Bronchial epithelial cell (primary cell): Measurements from ENCODE around the gene TAF11L3. TPM values are rescaled to one million over a fixed set of nuclear protein-coding genes. Genes with fewer than 3 reads are reported as not detected.
A peak's percentile ranks its signal among the peaks of the same experiment; 100 is the strongest.
"Not testable (repeated sequence)": the region's sequence is repeated elsewhere in the genome, so short reads cannot be mapped to it uniquely, and the experiment has no call there.

Experiments
- DNase-seq: peaks from one replicate; pipeline ENCODE4 v3.0.0-alpha.2; 2010; ENCODE audit warnings: low read depth
- FAIRE-seq: peaks from 2 replicates; lab custom pipeline; 2011; peaks lifted over from hg19 to GRCh38; lab: Jason Lieb, UNC
- H3K27me3 ChIP-seq: 2 replicates; pipeline ENCODE4 v1.5.1; 2011; ENCODE audit warnings: low read length; ENCODE audit not compliant: control insufficient read depth, insufficient read depth
- H3K36me3 ChIP-seq: 2 replicates; pipeline ENCODE4 v1.5.1; 2011; ENCODE audit warnings: low read length; ENCODE audit not compliant: control insufficient read depth, insufficient read depth
- H3K4me3 ChIP-seq: 2 replicates; pipeline ENCODE4 v1.5.1; 2011; ENCODE audit warnings: mild to moderate bottlenecking, low read depth, low read length, control low read depth
- total RNA-seq: library from RNA; depleted of rRNA; stranded (reverse); fragments of >200 nt; gene quantifications from 2 replicates; pipeline ENCODE4 v1.2.1, GENCODE V29; 2014
- TF ChIP-seq, protein P1 (sequence below): IDR thresholded peaks from 2 replicates; pipeline ENCODE4 v1.5.1; 2011; ENCODE audit warnings: mild to moderate bottlenecking, moderate library complexity, low read length, control low read depth, inconsistent platforms; ENCODE audit not compliant: insufficient read depth, severe bottlenecking

TAF11L3 gene
- total RNA-seq = not detected in 2 replicates

DNA sequence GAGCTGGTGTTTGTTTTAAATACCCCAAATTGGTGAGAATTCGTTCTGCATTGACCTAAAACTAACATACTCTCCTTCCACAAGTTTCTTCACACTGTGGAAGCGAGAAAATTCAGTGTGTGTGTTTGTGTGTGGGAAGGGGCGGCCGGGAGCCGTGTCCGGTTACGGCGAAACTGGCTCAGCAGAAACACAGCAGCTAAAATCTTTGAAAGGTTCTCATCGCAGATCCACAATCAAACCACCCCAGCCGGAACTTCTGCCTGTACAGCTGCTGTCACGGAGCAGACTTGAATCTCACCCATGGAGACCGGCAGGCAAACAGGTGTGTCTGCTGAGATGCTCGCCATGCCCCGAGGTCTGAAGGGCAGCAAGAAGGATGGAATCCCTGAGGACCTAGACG, at the start of gene TAF11L3:
TAF11L3 (plus strand) TSS at position 301 of the 400 bp plus-strand sequence.
- not testable (repeated sequence) for H3K36me3 ChIP-seq, FAIRE-seq, DNase-seq

GRCh38 chr5:17470064-17470463, 48.1 kb upstream of the TAF11L3 start:
- TF ChIP-seq, protein P1, sequence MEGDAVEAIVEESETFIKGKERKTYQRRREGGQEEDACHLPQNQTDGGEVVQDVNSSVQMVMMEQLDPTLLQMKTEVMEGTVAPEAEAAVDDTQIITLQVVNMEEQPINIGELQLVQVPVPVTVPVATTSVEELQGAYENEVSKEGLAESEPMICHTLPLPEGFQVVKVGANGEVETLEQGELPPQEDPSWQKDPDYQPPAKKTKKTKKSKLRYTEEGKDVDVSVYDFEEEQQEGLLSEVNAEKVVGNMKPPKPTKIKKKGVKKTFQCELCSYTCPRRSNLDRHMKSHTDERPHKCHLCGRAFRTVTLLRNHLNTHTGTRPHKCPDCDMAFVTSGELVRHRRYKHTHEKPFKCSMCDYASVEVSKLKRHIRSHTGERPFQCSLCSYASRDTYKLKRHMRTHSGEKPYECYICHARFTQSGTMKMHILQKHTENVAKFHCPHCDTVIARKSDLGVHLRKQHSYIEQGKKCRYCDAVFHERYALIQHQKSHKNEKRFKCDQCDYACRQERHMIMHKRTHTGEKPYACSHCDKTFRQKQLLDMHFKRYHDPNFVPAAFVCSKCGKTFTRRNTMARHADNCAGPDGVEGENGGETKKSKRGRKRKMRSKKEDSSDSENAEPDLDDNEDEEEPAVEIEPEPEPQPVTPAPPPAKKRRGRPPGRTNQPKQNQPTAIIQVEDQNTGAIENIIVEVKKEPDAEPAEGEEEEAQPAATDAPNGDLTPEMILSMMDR = no peak
- no peaks in the 10 kb centered on the region for H3K27me3 ChIP-seq
- DNase-seq (no peak), FAIRE-seq (no peak)
- no peak overlapping the region for H3K4me3 ChIP-seq
- no peaks in the 10 kb centered on the region for H3K36me3 ChIP-seq

More for the DNA sequence above, at the start of gene TAF11L3:
- H3K27me3 ChIP-seq, H3K4me3 ChIP-seq: not testable (repeated sequence)

GRCh38 chr5:17475064-17475463, 43.1 kb upstream of the TAF11L3 start:
- H3K36me3 ChIP-seq, DNase-seq, FAIRE-seq, H3K27me3 ChIP-seq, H3K4me3 ChIP-seq: not testable (repeated sequence)

DNA sequence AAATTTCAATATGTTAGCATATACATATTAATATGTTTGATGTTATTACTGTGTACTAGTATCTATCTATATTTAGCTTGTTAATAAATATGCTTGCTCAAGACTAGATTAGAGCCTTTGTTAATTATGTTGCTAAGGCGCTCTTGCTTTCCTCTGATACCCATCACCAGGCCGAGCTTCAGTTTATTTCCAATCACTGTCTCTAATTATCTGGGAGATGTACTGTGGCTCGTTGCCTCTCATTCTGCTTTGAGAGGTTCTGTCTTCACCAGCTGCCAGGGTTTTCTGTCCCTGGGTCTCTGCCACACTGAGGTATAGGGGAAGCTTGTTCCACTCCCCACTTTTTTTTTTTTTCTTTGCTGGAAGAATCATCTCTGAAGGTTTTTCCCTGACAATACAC, 41.1 kb upstream of the TAF11L3 start:
- DNase-seq (no peak), FAIRE-seq (no peak)
- Histone ChIP-seq H3K27me3 (no peaks in the 10 kb centered on the region), H3K36me3 (no peaks in the 10 kb centered on the region), H3K4me3 (no peak overlapping the region)
- TF ChIP-seq, protein P1 = no peak

DNA sequence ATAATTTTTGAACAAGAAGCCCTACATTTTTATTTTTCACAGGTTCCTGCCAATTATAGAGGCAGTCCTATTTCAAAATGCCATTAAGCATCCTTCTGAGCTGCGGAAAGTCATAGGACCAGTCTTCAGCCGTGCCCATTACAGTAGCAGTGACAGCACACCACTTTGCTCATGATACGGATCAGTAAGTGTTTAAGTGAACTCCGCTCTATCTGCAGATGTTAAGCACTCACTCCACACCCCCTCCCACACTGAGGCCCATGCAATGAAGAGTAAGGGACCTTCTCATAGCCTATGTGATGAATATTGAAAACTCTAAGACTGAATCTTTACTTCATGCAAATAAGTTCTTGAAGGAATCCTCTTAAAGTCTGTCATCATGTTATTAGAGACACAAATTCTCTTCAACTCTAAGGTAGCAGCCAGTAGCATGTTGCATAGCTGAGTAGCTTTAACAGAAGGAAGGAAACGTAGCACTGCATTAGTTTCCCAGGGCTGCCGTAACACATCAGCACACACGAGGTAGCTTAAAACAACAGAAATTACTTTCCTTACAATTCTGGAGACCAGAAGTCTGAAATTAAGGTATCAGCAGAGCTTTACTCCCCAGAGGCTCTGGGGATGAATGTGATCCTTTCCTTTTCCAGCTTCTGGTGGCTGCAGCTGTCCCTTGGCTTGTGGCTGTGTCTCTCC, 40.4 kb upstream of the TAF11L3 start:
- Histone ChIP-seq H3K36me3 (no peaks in the 10 kb centered on the region), H3K4me3 (no peak overlapping the region), H3K27me3 (no peaks in the 10 kb centered on the region)
- DNase-seq (no peak), FAIRE-seq (no peak)
- TF ChIP-seq, protein P1 = no peak

DNA sequence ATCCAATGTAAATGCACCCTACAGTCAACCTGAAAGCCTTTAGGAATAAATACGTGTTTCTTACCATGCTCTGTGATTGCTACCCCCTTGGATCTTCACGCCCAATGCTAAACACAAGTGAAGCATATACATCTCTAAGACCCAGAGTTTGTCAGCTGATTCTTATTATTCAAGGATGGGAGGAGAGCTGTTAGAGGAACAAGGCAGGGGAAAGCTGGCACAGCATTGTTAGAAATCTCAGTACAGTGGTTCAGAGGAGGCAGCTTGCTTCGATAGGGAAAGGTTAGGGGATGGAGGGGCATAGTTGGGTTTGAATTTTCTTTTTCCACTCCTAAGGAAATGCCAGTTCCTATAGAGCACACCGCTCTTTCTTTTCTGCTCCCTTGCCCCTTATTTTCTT, 36.8 kb upstream of the TAF11L3 start:
- TF ChIP-seq, protein P1 = no peak
- FAIRE-seq (no peak), DNase-seq (no peak)
- Histone ChIP-seq H3K36me3 (no peaks in the 10 kb centered on the region), H3K4me3 (no peak overlapping the region), H3K27me3 (no peaks in the 10 kb centered on the region)

DNA sequence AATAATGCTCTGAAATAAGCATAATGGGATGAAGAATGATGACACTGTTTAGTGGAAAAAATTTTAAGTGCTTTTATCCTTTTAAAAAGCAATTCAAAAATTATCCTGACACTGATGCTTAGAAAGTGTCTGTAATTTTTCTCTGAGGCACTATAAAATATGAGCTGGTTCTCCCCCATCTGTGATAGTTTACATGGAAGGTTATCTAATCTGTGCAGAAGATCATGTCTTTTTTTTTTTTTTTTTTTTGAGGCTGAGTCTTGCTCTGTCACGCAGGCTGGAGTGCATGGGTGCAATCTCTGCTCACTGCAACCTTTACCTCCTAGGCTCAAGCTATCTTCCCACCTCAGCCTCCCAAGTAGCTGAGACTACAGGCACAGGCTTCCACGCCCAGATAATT, 35.4 kb upstream of the TAF11L3 start:
- FAIRE-seq (no peak), DNase-seq (no peak)
- no peak overlapping the region for H3K4me3 ChIP-seq
- no peaks in the 10 kb centered on the region for H3K36me3 ChIP-seq
- TF ChIP-seq, protein P1 = no peak
- no peaks in the 10 kb centered on the region for H3K27me3 ChIP-seq

- peak; percentile 66 for FAIRE-seq
- H3K27me3 ChIP-seq, DNase-seq, H3K4me3 ChIP-seq, H3K36me3 ChIP-seq: not testable (repeated sequence)
Measured at GRCh38 chr5:17486464-17487173, 31.5 kb upstream of the TAF11L3 start.
